GM18505 (cell line): ENCODE measurements around the gene IQGAP2.
"Not testable (repeated sequence)": the region's sequence is repeated elsewhere in the genome, so short reads cannot be mapped to it uniquely, and the experiment has no call there.

Experiments
- ATAC-seq: cut with Tn5 transposase; IDR thresholded peaks from one replicate; pipeline ENCODE4 v1.9.1; 2021; ENCODE audit not compliant: unreplicated experiment
- POLR2A ChIP-seq: IDR thresholded peaks from 4 replicates; pipeline ENCODE4 v1.6.1; 2011; ENCODE audit warnings: borderline replicate concordance; ENCODE audit not compliant: insufficient read depth, insufficient read length; ENCODE audit errors: extremely low read depth

Gene IQGAP2

DNA sequence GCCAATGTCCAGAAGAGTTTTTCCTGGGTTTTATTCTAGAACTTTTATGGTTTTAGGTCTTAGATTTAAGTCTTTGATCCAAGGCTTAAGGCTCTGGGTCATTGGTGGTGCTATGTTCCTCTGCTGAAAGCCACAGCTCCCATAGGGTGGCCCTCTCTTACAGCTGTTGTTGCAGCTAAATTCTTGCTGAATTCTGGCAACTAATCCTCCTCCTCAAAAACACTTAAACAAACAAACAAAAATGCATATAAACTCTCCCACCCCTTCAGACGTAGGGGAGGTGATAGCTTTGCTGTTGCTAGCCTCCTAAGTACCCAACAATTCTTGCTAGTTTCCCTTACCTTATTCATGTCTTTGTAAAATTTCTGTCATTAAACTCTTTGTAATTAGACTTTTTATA, 30.2 kb downstream of the IQGAP2 start:
- no peak for ATAC-seq
- TF ChIP-seq POLR2A: no peak

DNA sequence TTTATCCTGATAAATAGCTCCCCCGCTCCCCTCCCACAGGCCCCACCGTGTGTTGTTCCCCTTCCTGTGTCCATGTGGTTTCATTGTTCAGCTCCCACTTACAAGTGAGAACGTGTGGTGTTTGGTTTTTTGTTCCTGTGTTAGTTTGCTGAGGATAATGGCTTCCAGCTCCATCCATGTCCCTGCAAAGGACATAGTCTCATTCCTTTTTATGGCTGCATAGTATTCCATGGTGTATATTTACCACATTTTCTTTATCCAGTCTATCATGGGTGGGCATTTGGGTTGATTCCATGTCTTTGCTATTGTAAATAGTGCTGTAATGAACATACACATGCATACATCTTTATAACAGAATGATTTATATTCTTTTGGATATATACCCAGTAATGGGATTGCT, 34.4 kb downstream of the IQGAP2 start:
- ATAC-seq: not testable (repeated sequence)

DNA sequence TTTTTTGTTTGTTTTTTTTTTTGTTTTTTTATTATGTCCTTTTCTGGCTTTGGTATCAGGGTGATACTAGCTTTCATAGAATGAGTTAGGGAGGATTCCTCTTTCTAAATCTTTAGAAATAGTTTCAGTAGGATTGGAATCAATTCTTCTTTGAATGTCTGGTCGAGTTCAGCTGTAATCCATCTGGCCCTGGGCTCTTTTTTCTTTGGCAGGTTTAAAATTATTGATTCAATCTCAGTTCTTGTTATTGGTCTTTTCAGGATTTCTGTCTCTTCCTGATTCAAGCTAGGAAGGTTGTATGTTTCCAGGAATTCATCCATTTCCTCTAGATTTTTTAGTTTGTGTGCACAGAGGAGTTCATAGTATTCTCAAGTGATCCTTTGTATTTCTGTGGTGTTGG, 34.9 kb downstream of the IQGAP2 start:
- ATAC-seq: no peak
- no peak for TF ChIP-seq POLR2A

DNA sequence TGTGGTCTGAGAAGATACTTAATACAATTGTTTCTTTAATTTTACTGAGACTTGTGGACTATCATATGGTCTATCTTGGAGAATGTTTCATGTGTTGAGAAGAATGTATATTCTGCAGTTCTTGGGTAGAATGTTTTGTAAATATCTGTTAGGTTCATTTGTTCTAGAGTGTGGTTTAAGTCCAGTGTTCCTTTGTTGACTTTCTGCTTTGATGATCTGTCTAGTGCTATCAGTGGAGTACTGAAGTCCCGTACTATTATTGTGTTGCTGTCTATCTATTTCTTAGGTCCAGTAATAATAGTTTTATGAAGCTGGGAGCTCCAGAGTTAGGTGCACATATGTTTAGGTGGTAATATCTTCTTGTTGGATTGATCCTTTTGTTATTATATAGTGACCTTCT, 36.1 kb downstream of the IQGAP2 start:
- no peak for TF ChIP-seq POLR2A
- no peak for ATAC-seq

DNA sequence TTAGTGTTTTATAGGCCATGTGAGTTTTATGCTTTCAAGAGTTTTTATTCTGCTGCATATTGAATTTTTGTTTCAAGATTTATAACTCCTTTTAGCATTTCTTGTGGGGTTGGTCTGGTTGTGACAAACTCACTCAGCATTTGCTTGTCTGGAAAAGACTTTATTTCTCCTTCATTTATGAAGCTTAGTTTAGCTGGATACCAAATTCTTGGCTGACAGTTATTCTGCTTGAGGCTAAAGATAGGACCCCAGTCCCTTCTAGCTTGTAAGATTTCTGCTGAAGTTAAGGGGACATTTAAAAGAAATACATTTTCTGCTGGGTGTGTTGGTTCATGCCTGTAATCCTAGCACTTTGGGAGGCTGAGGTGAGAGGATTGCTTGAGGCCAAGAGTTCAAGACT, 36.8 kb downstream of the IQGAP2 start:
- no peak for ATAC-seq
- TF ChIP-seq POLR2A: no peak

DNA sequence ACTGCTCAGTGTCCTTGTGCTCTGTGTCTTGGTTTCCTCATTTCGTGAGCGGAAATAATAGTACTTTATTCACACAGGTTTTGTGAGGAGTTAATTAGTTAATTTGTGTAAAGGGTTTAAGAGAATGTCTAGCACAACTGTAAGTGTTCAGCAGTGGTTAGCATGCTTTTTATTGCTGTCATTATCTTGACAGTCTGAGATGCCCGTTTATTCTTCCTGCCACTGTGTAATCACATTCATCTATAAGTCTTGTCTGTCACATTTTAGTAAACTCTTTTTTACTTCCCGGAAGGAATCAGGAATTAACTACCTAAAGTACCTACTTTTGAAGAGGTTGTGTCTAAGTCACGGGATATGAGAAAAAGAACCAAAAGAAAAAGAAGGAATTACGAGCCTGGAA, 38.0 kb downstream of the IQGAP2 start:
- no peak for ATAC-seq
- no peak for TF ChIP-seq POLR2A

DNA sequence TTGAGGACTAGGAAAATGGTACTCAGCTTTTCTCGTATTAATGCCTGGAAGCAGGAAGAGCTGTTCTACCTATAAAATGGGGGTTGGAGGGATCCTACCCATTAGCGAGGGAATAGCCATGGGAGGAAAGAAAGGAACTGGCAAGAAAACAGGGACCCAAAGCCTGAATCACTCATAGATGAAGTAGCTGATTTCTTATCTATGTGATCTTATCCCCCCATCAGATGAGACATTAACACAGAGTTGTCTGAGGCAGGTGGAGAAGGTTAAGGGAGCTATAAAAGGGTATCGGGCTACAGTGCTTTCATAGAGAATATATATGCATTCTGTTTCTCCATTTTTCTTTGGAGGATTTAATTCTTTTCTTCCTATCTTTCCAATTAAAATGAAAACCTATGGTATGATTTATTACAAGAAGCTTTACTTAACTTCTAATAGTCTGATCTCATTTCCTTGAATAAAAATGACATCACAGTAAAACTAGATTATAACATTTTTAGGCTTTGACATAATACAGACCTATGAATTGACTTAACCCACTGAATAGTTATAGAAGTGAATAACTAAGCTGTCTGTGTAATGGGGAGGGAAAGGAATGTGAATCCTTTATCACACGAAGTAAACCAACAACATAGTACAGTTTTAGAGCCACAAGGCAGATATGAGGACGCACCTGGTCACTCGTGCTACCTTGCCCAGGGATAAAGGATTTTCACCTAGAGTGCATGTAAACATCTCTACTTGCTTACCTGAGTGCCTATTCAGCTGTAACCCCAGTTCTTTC, 39.0 kb downstream of the IQGAP2 start:
- ATAC-seq: no peak
- no peak for TF ChIP-seq POLR2A

DNA sequence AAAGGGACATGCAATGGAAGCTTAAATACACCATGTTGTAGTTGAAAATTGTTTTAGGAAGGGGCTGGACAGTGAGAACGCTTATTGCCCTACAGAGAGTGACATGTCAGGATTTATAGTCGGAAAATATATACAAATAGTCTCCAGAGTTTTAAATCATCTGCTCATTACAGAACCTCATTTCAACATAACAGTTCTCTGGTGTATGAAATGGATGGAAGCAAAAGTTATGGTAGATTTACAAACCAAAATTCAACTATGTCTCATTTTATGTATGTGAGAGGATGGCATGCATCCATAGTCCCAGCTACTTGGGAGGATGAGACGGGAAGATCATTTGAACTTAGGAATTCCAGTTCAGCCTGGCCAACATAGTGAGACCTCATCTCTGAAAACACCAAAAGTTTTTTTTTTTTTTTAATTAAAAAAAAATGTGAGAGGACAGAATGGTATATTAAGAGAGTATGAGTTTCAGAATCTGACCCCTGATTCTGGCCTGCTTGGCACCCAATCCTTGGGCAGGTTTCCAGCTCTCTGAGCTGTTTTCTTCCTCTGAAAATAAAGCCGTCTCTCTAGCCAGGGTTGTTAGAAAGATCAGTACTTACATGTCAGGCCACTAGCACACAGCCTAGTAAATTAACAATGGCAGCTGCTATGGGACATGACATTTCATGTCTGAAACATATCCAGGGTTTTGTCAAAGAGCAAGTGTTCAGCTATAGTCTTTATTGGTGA, 40.1 kb downstream of the IQGAP2 start:
- TF ChIP-seq POLR2A: no peak
- ATAC-seq: no peak

DNA sequence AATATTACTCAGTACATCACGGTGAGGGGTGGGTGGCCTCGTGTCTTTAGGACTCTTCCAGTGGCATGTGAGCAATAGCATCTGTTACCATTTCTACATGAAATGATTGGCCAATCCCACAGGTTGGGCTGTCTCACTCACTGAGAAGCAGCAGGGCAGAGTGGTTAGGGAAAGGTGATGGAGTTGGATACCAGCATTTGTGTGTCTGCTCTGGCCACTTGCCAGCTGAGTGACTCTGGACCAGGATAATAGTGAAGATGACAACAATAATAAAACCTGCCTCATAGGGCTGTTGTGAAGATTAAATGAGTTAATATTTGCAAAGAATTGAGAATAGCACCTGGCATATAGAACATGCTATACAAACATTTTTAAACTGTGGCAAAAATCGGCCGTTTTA, 42.0 kb downstream of the IQGAP2 start:
- TF ChIP-seq POLR2A: no peak
- no peak for ATAC-seq

DNA sequence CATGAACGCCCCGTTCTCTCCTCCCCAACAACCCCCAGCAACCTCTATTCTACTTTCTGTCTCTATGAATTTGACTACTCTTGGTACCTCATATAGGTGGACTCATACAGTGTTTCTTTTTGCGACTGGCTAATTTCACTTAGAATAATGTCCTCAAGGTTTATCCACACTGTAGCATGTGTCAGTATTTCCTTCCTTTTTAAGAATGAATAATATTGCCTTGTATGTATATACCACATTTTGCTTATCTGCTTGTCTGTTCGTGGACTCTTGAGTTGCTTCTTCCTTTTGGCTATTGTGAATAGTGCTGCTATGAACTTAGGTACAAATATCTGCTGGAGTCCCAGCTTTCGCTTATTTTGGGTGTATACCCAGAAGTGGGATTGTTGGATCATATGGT, 42.7 kb downstream of the IQGAP2 start:
- TF ChIP-seq POLR2A: no peak
- no peak for ATAC-seq

DNA sequence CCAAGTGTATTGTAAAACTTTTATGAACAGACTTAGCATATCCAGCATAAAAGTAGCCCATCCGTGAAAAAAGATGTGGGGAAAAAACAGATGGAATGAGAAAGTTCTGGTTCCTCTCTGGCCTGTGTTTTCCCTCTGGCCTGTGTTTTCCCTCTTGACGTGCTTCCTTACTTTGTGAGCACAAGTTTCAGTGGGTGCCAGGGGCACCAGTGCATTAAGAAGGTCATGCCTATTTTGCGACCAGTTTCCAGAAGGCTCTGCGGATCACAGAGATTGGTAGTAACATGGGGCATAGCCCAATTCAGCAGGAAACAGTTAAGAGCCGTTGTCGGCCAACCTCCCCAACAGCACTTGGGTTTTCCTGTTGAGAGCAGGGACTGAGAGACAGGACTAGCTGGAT, 43.7 kb downstream of the IQGAP2 start:
- no peak for ATAC-seq
- TF ChIP-seq POLR2A: no peak

DNA sequence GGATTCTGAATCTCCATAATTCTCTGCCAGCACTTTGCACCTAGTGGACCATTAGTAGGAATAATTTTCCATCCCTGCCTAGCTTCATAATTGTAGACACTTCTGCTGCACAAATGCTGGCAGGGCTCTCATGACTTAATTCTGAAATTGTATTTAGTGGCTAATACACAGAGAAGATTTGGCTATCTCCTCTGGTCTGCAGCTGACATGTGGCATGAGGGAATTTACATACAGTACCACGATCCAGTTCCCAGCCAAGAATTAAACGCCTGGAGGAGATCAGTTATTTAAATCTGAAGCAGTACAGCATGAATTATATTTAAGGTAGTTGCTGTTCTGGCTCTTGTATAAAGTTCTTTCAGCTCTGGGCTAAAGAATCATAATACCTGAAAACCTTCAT, 46.5 kb downstream of the IQGAP2 start:
- no peak for ATAC-seq
- no peak for TF ChIP-seq POLR2A

DNA sequence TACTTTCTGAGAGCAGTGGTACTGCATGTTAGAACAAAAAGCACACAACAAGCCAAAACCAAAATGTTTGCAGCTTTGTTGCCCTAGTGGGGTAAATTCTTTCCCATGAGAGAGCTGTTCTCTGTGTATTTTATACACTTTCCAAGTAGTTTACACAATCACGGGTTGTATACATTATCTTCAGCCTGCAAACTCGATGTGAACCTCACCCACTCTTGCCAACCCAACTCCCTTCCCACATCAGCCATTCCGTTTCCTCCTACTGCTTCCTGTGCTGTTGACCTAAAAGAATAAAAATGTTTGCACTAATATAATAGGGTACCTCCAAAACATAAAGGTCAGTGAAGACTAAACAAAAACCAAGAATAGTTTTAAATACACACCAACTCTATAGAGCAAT, 47.0 kb downstream of the IQGAP2 start:
- ATAC-seq: no peak
- TF ChIP-seq POLR2A: no peak

DNA sequence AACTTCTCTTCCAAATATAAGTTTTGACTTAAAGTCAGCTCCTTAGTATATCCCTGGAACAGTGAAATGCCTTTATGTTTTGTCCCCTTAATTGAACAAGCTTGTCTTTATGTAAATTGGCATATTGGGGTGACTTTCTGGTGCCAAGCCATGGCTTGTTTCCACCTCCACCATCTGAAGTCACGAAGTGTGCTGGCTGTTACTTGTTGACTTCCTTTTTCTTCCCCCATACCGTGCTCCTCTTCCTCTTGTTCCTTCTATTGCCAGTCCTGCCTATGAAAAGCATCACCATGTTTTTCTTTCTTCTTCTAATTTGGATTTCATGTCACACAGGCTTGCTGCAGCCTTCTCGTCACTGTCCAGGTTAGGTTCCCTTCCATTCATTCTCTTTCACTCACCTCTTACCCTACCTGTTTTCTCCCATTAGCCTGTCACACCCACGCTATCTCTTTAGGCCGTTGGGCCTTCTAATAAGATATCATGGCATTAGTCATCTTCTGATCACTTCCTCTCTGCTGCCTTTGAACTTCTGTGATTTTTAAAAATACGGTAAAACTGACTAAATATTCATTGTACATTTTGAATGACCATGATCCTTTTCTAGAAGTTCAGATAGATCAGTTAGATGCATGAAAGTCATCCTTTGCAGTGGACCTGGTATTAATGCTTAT, 48.1 kb downstream of the IQGAP2 start:
- no peak for TF ChIP-seq POLR2A
- no peak for ATAC-seq
